GM18858 (cell line): ENCODE results near the gene CLPSL1.
"Not testable (repeated sequence)": the region's sequence is repeated elsewhere in the genome, so short reads cannot be mapped to it uniquely, and the experiment has no call there.

Experiments
- ATAC-seq: cut with Tn5 transposase; IDR thresholded peaks from one replicate; pipeline ENCODE4 v1.9.1; 2021; ENCODE audit not compliant: unreplicated experiment

Gene CLPSL1

GRCh38 chr6:35780719-35781118 lies at the start of gene CLPSL1:
Gene CLPSL1 (plus strand): TSS chr6:35781019. CDS start chr6:35781111, 92 bp downstream.
- no peak for ATAC-seq

- ATAC-seq = no peak
These were observed 49.4 kb upstream of the CLPSL1 start for GRCh38 chr6:35731414-35731735.

DNA sequence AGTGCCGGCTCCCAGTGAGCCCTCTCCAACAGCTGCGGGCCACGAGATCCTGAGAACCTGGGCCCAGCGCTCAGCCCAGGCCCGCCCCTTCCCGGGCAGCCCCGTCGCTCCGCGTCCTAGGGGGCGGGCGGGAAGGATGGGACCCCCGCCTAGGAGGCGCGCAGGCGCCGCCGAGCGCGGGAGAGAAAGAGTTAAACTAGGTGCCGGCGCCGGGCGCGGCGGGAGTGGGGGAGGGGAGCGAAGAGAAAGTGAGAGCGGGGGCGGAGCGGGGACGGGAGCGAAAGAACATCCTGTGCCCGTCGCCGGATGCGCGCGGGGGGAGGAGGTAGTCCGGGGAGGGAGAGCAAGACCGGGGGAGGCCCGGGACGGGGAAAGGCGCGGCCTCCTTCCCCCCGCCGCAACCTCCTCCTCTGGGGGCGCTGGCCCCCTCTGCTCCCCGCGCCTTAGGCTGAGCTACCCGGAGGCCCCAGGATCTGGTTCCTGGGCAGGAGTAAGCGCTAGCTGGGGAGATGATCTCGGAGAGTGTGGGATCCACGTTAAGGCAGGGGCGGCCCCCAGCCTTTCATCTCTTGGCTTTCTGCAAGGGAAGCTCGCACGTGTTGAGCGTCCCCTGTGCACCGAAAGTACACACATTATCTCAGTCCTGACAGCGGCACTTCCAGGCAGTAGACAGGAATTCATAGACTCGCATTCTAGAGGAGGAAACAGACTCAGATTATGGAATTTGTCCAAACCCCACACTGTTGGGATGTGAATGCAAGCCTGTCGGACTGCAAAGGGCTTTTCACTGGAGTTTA lies 48.9 kb upstream of the CLPSL1 start:
- no peak for ATAC-seq

DNA sequence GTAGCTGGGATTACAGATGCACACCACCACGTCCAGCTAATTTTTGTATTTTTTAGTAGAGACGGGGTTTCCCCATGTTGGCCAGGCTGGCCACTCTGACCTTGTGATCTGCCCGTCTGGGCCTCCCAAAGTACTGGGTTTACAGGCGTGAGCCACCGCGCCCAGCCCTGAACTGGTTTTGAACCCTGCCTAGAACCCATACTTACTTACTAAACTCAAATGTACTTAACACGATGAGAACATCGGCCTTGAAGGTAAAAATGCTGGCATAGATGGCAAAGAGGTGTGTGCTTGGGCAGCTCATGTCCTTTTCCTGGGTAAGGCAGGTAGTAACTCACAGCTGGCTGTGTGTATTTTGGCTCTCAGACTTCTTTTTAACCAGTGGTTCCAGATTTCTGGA lies 47.2 kb upstream of the CLPSL1 start:
- ATAC-seq = no peak

DNA sequence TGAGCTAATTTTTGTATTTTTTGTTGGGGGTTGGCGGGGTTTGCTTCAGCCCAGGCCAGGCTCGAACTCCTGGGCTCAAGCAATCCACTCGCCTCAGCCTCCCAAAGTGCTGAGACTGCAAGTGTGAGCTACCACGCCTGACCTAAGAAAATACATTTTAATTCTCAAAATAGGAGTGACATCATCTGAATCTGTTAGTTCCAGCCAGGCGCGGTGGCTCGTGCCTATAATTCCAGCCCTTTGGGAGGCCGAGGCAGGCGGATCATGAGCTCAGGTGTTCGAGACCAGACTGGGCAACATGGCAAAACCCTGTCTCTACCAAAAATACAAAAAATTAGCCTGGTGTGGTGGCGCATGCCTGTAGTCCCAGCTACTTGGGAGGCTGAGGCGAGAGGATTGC lies 46.5 kb upstream of the CLPSL1 start:
- not testable (repeated sequence) for ATAC-seq

- ATAC-seq = no peak
These were observed 45.4 kb upstream of the CLPSL1 start for GRCh38 chr6:35735452-35735851.

GRCh38 chr6:35736253-35736894 lies 44.4 kb upstream of the CLPSL1 start:
- ATAC-seq = no peak

- no peak for ATAC-seq
These were observed 43.8 kb upstream of the CLPSL1 start, which contains the start of gene ARMC12 for GRCh38 chr6:35736982-35737412. Gene ARMC12 (plus strand): TSS chr6:35737032. CDS start chr6:35737109, 77 bp downstream.

DNA sequence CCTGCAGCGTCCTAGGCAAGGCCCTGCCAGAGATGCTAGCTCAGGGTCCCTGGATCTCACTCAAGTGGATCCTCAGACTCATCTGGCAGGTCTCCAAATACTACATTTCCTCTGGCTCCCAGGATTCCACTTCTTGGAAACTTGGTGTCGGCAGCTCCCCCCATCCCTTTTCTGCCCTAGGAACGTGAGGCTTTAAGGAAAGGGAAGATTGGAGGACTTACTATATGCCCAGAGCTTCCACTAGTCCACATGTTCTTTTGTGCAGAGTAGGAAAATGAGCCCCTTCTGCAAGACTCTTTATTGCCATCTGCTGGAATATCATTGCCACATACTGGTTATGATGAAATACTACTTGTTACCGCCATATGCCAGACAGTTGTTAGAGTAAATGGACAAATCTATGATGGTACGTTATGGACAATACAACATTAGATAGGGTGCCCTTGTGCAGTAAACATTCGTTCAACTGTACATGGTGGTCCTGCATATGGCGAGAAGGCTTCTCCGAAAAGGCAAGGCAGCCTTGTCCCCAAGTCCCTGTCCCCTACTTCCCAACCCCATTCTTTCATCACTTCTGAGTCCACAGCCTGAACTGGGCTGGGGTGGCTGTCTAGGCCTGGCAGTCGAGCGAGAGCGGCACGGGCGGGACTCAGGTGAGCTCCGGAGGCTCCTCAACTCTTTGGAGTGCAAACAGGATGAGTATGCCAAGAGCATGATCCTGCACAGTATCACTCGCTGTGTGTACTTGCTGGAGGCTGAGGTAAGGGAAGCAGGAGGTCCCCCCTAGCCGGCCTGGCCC lies 43.2 kb upstream of the CLPSL1 start:
- ATAC-seq = no peak

DNA sequence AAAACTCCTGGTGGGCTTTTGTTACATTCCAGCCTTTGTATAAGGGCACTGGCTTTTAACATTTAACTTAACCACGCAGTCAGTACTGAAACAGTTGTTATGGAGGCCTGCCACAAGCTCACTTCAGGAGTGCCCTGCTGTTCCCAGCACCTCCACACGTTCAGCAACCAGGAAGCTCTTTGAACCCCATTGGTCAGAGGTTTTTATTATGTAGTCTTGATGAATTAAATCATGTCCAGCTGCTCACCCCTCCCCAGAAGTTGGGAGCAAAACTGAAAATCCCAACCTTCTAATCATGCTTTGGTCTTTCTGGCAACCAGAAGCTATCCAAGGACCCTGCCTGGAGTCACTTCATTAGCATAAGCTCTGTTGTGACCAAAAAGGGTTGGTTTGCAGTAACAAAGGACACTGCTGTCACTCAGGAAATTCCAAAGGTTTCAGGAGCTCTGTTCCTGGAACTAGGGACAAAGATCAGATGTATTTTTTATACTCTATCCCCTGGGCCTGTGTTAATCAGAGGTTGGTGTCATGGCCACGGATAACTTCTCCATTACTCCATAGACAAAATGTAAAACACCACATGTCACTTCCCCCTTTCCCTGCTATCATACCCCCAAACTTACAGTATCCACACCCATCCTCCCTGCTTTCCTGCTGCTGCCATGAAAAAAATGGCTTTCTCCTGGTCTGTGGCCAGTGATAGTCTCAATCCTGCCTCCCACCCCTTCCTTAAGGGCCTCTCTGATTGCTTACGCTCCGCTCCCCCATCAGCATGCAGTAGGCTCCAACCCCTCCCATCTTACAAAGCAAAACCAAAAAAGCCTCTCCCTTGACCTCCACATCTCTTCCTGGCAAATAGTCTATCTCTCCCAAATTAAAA lies 40.9 kb upstream of the CLPSL1 start:
- no peak for ATAC-seq

- ATAC-seq = no peak
These were observed 38.0 kb upstream of the CLPSL1 start for GRCh38 chr6:35742842-35743241.

GRCh38 chr6:35745509-35745908 lies 35.3 kb upstream of the CLPSL1 start:
- ATAC-seq = no peak

DNA sequence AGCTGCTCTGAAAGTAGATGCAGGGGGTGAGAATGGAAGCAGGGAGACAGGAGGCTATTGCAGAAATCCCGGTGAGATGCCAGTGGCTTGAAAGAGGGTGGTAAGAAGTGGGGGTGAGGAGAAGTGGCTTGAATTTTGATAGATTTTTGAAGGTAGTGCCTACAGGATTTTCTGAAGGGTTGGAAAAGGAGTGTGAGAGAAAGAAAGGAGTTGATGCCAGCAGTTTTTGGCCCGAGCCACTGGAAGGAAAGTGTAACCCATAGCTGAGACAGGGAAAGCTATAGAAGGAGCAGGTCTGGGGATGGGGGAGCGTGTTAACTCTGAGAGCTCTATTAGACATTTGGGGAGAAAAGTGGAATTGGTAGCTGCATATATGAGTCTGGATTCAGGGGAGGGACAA lies 34.3 kb upstream of the CLPSL1 start:
- no peak for ATAC-seq

- no peak for ATAC-seq
These were observed 32.9 kb upstream of the CLPSL1 start for GRCh38 chr6:35747877-35748276.

- no peak for ATAC-seq
These were observed 30.3 kb upstream of the CLPSL1 start for GRCh38 chr6:35750557-35750956.

DNA sequence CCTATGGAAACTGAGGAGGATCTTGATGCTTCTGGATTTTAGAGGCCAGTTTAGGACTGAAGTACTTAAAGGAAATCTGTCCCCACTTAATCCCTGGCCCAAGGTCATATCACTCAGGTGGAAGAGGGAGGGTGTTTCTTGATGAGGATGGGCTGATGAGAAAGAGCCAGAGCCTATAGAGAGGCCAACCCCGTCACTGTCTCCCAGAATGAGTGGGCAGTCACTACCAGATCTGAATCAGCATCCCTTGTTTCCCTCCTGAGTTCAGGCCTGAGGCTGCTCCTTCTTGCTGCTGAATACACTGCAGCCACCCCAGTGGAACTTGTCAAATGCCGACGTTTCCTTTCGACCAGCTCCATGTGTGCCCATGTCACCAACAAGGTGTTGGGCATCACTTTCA lies 29.2 kb upstream of the CLPSL1 start:
- no peak for ATAC-seq

DNA sequence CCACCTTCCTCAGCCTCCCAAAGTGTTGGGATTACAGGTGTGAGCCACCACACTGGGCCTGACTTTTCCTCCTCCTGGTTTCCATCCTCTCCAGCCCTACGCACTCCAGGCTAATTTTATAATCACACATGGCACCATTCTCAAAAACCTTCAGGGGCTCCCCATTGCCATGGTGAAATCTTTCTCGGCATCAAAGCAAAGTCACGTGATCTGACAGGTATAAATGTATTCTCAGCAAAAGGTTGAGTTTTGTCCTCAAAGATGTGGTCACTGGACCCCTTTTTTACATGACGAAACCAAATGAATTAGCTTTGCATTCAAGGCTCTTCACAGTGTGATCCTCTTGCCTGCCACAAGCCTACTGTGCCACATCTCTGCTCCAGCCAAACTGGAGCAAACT lies 28.5 kb upstream of the CLPSL1 start:
- ATAC-seq = no peak

GRCh38 chr6:35754452-35755277 lies 26.2 kb upstream of the CLPSL1 start:
- ATAC-seq = no peak

DNA sequence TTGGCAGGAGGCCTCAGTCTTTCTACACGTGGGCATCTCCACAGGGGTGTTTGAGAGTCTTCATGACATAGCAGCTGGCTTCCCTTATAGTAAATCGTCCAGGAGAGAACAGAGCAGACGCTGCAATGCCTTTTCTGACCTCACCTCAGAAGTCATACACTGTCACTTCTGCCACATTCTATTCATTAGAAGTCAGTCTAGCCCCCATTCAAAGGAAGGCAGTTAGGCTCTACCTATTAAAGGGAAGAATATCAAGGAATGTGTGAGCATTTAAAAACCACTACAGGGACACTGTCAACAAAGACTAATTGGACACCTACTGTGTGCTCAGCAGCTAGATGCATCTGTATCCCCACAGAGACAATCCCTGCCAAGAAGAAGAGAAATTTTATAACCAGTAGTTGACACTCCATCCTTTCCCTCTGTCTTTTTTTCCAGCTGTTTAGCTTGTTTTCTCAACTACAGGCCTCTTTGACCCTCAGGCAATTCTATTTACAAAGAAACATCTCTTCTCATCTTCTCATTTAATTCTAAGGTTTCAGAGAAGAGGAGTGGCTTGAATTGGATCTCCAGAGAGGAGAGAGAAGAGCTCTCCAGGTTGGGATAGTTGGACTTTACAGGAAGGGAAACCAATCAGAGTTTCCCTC lies 25.4 kb upstream of the CLPSL1 start:
- no peak for ATAC-seq
